GM18505 (cell line): ENCODE data around the gene CCDC91.
"Not testable (repeated sequence)": the region's sequence is repeated elsewhere in the genome, so short reads cannot be mapped to it uniquely, and the experiment has no call there.

Experiments used
- ATAC-seq: cut with Tn5 transposase; IDR thresholded peaks from one replicate; pipeline ENCODE4 v1.9.1; 2021; ENCODE audit not compliant: unreplicated experiment
- POLR2A ChIP-seq: IDR thresholded peaks from 4 replicates; pipeline ENCODE4 v1.6.1; 2011; ENCODE audit warnings: borderline replicate concordance; ENCODE audit not compliant: insufficient read depth, insufficient read length; ENCODE audit errors: extremely low read depth

The CCDC91 gene

DNA sequence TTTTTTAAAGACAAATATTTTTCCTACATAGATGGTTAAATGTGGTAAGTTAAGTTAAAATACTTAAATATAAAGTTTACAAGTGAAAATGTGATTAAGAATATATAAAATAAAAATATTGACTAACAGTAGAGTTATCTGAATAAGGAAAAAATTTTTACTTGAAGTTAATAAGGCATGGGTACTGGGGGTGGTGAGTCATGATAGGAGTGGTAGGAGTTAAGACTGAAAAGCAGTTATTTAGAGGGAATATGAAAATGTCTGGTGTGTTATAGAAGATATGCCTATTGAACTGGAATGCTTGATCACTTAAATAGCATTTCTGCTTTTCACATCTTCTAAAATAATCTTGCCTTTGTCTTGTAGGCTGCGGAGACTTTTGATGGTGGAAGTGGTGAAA is 68.7 kb downstream of the CCDC91 start:
- no peak for TF ChIP-seq POLR2A
- ATAC-seq = no peak

- ATAC-seq = no peak
- TF ChIP-seq POLR2A = no peak
Observed at GRCh38 chr12:28265435-28266042, 75.3 kb downstream of the CCDC91 start.

- ATAC-seq = not testable (repeated sequence)
Observed at GRCh38 chr12:28267920-28268607, 77.8 kb downstream of the CCDC91 start.

DNA sequence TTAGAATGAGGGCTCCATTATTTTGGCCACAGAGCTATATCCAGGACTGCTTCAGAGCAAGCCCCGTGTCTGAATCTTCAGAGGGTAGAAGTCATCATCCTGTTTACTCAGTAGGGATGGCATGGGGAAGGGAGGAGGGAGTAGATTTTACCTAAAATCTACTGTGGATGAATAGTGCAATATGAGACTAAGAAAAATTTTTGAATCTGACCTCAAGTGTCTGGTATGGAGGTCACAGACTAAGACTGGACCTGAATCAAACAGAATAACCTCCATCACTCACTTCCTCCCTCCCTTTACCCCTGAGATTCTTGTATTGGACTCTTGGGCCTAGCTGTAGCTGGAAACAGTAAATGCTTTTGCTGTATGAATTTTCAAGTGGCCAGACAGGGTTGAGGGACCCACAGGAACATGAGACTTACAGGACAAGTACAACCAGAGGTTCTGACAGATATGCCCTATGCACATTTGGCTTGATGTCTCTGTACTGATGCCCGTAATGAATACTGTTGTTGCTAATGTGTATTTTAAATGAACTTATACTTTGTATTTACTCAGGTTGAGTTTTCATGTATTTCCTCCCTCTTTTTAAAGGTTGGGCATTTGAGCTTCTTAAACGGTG is 78.5 kb downstream of the CCDC91 start:
- no peak for TF ChIP-seq POLR2A
- ATAC-seq = no peak

- no peak for ATAC-seq
- no peak for TF ChIP-seq POLR2A
Observed at GRCh38 chr12:28269851-28270250, 79.6 kb downstream of the CCDC91 start.

- ATAC-seq = no peak
- no peak for TF ChIP-seq POLR2A
Observed at GRCh38 chr12:28278499-28278898, 88.2 kb downstream of the CCDC91 start.

DNA sequence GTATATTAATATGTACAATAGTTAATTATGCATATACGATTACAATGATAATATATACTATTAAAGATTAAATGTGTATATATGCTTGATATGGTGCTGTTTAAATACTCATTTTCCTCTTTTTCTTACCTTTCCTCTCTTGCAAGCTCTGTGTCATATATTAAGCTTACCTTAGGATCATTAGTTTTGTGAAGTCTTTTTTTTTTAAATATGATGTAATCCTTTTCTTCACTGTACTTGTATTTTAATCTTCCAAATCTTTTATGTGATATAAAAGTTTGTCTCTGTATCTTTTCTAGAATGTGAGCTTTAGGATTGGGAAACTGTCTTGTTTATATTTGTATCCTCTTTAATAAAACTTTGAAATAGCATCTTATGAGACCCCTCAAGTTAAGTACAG is 88.7 kb downstream of the CCDC91 start:
- no peak for TF ChIP-seq POLR2A

GRCh38 chr12:28286352-28286751 is 96.1 kb downstream of the CCDC91 start:
- TF ChIP-seq POLR2A = no peak
- ATAC-seq = no peak

More for the DNA sequence above, 88.7 kb downstream of the CCDC91 start:
- ATAC-seq = no peak

DNA sequence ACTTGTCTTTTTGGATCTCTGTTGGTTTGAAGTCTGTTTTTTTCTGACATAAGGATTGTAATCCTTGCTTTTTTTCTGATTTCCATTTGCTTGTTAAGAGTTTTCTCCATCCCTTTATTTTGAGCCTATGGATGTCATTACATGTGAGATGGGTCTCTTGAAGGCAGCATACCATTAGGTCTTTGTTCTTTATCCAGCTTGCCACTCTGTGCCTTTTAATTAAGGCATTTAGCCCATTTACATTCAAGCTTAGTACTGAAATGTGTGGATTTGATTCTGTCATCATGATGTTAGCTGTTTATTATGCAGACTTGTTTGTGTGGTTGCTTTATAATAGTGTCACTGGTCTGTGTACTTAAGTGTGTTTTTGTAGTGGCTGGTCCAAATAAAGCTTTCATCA is 100.0 kb downstream of the CCDC91 start:
- no peak for ATAC-seq
- no peak for TF ChIP-seq POLR2A

- TF ChIP-seq POLR2A = no peak
- ATAC-seq = no peak
Observed at GRCh38 chr12:28292699-28293098, 102.4 kb downstream of the CCDC91 start.

GRCh38 chr12:28294300-28294699 is 104.0 kb downstream of the CCDC91 start:
- TF ChIP-seq POLR2A = no peak
- ATAC-seq = no peak

DNA sequence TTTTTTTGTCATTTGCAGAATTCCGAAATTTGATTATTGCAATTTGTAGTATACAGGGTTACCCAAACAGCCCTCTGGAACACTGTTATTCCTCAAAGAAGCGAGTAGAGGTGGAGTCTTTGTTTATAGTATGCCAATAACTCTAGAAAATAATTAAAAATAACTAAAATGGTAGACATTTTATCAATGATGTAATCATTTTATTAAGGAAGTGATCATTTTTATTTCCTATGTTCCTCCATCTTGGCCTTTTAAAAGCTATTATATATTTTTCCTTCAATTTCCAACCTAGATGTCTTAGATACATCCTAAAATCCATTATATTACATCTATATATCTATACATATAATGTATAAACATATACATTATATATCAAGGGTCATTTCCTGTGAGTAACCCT is 106.0 kb downstream of the CCDC91 start:
- TF ChIP-seq POLR2A = no peak
- no peak for ATAC-seq

GRCh38 chr12:28303192-28303591 is 112.9 kb downstream of the CCDC91 start:
- no peak for TF ChIP-seq POLR2A

DNA sequence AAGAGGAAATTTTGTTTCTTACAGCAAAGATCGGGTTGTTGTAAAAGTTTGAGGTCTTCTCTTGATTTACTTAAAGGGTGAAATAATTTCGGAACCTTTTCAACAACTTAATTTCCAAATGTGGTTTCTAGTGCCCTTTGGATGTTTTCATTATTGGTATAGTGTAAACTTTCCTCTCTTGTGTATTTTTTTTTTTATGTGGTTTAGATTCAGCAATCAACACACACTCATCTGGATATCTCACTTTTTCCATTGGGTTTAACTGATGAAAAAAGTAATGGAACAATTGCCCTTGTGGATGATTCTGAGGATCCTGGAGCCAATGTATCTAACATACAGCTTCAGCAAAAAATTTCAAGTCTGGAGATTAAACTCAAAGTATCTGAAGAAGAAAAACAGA is 116.3 kb downstream of the CCDC91 start:
- no peak for ATAC-seq
- TF ChIP-seq POLR2A = no peak

More at GRCh38 chr12:28303192-28303591, 112.9 kb downstream of the CCDC91 start:
- no peak for ATAC-seq
